Nephron progenitor cell (in vitro differentiated cells): ENCODE measurements around the gene ACP4.
A peak's percentile ranks its signal among the peaks of the same experiment; 100 is the strongest.

Experiments
- DNase-seq: peaks from one replicate; pipeline ENCODE4 v3.0.0; 2021
- H3K27ac Mint-ChIP-seq: 2 replicates; pipeline ENCODE4 v1.8.0; 2021; ENCODE audit warnings: mild to moderate bottlenecking, moderate library complexity, mixed read lengths
- H3K27me3 Mint-ChIP-seq: 2 replicates; pipeline ENCODE4 v1.8.0; 2021; ENCODE audit warnings: mild to moderate bottlenecking, low read depth, mixed read lengths; ENCODE audit not compliant: poor library complexity
- H3K36me3 Mint-ChIP-seq: 2 replicates; pipeline ENCODE4 v1.8.0; 2021; ENCODE audit warnings: low read depth, mixed read lengths
- H3K4me1 Mint-ChIP-seq: 2 replicates; pipeline ENCODE4 v1.8.0; 2021; ENCODE audit warnings: mixed read lengths
- H3K4me3 Mint-ChIP-seq: 2 replicates; pipeline ENCODE4 v1.8.0; 2021; ENCODE audit warnings: mild to moderate bottlenecking, moderate library complexity, mixed read lengths
- H3K9me3 Mint-ChIP-seq: 2 replicates; pipeline ENCODE4 v1.8.0; 2021; ENCODE audit warnings: mild to moderate bottlenecking, moderate library complexity, mixed read lengths
- TF ChIP-seq, protein P1 (sequence below): fragments of 200-600 bp; sonication (generic); IDR thresholded peaks from 2 replicates; pipeline ENCODE4 v1.5.0; 2021; ENCODE audit warnings: antibody characterized with exemption

Gene ACP4

DNA sequence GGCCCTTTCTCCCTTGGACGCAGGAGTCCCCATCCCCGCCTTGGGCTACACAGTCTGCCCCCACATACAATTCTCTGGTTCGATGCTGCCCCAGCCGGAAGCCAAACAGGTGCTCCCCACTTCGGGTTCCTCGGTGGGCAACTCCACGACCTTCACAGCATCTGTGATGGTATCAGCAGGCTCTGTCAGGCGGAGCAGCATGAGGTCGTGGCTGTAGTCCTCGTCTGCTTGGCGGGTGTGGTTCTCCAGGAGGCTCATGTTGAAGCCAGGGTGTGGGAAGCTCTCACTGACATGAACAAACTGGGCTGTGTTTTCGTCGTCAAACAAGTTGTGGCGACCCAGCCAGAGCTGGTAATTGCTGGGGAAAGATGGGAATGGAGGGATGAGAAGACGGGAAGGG, 29.9 kb downstream of the ACP4 start:
- no peak for DNase-seq
- Mint-ChIP-seq H3K4me1 (peaks cover 31% of the 10 kb centered on the region), H3K9me3 (peaks cover 18% of the 10 kb centered on the region), H3K36me3 (no peaks in the 10 kb centered on the region), H3K27ac (no peak overlapping the region), H3K27me3 (peaks cover 96% of the 10 kb centered on the region), H3K4me3 (no peak overlapping the region)
- TF ChIP-seq, protein P1, sequence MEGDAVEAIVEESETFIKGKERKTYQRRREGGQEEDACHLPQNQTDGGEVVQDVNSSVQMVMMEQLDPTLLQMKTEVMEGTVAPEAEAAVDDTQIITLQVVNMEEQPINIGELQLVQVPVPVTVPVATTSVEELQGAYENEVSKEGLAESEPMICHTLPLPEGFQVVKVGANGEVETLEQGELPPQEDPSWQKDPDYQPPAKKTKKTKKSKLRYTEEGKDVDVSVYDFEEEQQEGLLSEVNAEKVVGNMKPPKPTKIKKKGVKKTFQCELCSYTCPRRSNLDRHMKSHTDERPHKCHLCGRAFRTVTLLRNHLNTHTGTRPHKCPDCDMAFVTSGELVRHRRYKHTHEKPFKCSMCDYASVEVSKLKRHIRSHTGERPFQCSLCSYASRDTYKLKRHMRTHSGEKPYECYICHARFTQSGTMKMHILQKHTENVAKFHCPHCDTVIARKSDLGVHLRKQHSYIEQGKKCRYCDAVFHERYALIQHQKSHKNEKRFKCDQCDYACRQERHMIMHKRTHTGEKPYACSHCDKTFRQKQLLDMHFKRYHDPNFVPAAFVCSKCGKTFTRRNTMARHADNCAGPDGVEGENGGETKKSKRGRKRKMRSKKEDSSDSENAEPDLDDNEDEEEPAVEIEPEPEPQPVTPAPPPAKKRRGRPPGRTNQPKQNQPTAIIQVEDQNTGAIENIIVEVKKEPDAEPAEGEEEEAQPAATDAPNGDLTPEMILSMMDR: no peak

DNA sequence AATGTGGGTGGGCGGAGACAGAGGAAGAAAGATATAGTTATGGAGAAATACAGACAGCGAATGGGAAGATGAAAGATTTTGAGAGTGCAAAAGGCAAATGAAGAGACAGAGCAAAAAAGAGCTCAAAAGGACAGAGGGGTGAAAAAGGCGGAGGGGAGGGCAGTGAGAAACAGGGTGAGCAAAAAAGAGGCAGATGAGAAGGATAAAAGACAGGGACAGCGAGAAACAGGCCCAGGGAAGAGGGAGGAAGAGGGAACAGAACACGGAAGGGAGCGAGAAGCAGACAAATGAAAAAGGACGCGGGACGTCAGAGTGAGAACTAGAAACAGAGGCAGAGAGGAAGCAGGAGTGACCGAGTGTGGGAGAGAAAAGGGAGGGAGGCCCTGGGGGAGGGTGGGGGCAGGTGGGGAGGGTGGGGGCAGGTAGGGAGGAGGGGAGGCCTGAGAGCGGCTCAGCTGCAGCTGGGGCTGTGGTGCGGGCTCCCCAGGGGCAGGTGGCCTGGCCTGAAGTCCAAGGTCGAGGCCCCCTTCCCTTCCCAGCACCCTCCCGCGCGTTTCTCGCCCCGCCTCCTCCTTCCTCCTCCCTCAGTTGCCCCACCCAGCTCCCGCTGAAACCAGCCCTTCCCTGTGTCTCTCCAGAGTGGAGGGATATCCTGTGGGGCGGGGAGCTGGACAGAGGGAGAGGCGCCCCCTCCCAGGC, 30.5 kb downstream of the ACP4 start:
- H3K4me1 Mint-ChIP-seq: peaks cover 31% of the 10 kb centered on the region
- DNase-seq: peak; percentile 30
- H3K9me3 Mint-ChIP-seq: peaks cover 16% of the 10 kb centered on the region
- H3K27me3 Mint-ChIP-seq: peaks cover 92% of the 10 kb centered on the region
- no peak overlapping the region for H3K27ac Mint-ChIP-seq
- H3K4me3 Mint-ChIP-seq: peak overlapping the region; percentile 33
- TF ChIP-seq, protein P1: no peak
- no peaks in the 10 kb centered on the region for H3K36me3 Mint-ChIP-seq

DNA sequence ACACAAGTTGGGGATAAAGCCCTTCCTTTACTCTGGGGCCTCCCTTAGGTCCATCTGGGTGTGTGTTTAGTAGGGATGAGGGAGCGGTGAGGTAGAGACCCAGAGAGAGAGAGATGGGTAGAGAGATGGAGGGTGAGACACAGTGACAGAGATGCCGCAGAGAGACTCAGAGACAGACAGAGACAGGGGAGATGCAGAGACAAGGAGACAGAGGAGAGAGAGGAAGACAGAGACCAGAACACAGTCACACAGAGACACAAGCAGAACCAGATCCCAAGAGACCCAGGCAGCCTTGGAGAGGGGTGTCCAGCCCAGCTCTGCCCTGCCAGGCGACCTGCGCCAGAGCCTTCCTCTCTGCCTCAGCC, 31.0 kb downstream of the ACP4 start:
- Mint-ChIP-seq H3K27ac (no peak overlapping the region), H3K9me3 (peaks cover 15% of the 10 kb centered on the region), H3K36me3 (no peaks in the 10 kb centered on the region), H3K4me3 (no peak overlapping the region), H3K4me1 (peaks cover 31% of the 10 kb centered on the region), H3K27me3 (peaks cover 92% of the 10 kb centered on the region)
- TF ChIP-seq, protein P1: no peak
- no peak for DNase-seq

DNA sequence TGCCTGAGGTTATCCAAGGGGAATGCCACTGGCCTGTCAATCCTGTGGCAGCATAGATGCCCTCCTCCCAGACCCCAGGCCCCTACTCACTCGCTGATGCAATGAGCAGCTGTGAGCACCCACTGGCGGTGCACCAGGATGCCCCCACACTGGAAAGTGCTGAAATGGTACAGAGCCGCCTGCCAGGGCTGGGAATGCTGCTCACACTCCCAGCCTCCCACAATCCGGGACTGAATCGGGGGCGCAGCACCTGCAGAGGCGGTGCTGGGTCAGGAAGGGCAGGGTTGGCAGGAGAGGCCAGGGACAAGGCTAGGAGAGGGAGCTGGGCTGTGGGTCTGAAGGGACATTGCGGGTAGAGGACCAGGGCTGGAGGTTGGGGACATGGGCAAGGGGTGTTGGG, 31.4 kb downstream of the ACP4 start:
- Mint-ChIP-seq H3K9me3 (peaks cover 11% of the 10 kb centered on the region), H3K4me3 (no peak overlapping the region), H3K27ac (no peak overlapping the region), H3K4me1 (peaks cover 31% of the 10 kb centered on the region), H3K36me3 (no peaks in the 10 kb centered on the region), H3K27me3 (peaks cover 89% of the 10 kb centered on the region)
- TF ChIP-seq, protein P1: no peak
- no peak for DNase-seq

DNA sequence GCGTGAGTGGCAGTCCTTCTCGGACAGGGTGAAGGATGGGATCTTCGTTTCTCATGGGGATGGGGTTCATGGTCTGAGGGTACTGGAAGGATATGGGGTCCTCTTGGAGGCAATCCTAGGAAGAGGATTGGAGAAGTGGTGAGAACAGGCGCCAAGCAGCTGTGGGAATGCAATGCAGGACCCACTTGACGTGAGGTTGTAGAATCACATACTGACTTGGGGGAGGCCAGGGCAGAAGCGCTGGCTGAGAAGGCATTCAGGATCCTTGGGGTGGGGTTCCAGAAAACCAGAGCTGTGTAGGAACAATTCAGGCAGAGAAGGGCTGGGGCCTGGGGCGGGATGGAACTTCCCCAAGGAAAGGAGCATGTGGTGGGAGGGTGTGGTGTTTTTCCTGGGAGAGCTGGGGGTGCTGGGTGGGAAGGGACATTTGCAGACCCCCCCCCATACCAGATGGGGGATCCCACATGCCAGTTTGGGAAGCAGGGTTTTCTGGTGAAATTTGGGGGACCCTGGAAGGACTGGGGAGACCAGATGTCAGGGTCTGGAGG, 32.5 kb downstream of the ACP4 start:
- Mint-ChIP-seq H3K4me1 (peaks cover 26% of the 10 kb centered on the region), H3K27me3 (peaks cover 86% of the 10 kb centered on the region), H3K4me3 (no peak overlapping the region), H3K9me3 (peaks cover 6% of the 10 kb centered on the region), H3K36me3 (no peaks in the 10 kb centered on the region), H3K27ac (no peak overlapping the region)
- TF ChIP-seq, protein P1: no peak
- DNase-seq: no peak
